ENCODE results near the gene ATG4B.
"Not testable (repeated sequence)": the region's sequence is repeated elsewhere in the genome, so short reads cannot be mapped to it uniquely, and the experiment has no call there.

The ATG4B gene

GRCh38 chr2:241640165-241640795, 2.8 kb downstream of the ATG4B start:
- no peak for DNase-seq

- no peak for DNase-seq
Observed at GRCh38 chr2:241641631-241642030, 4.1 kb downstream of the ATG4B start.

GRCh38 chr2:241645056-241645914, 7.8 kb downstream of the ATG4B start:
- no peak for DNase-seq

GRCh38 chr2:241645915-241646645, 8.6 kb downstream of the ATG4B start:
- DNase-seq, result no peak

- no peak for DNase-seq
Observed at GRCh38 chr2:241648453-241648852, 11.0 kb downstream of the ATG4B start.

GRCh38 chr2:241649404-241649803, 11.9 kb downstream of the ATG4B start:
- DNase-seq, result no peak

GRCh38 chr2:241649927-241650326, 12.4 kb downstream of the ATG4B start:
- no peak for DNase-seq

- DNase-seq, result no peak
Observed at GRCh38 chr2:241652142-241652541, 14.6 kb downstream of the ATG4B start.

- DNase-seq, result no peak
Observed at GRCh38 chr2:241652722-241653121, 15.2 kb downstream of the ATG4B start.

- no peak for DNase-seq
Observed at GRCh38 chr2:241653210-241653750, 15.8 kb downstream of the ATG4B start.

GRCh38 chr2:241654551-241654950, 17.1 kb downstream of the ATG4B start:
- DNase-seq, result no peak

GRCh38 chr2:241655516-241656189, 18.2 kb downstream of the ATG4B start:
- no peak for DNase-seq

GRCh38 chr2:241656190-241656741, 18.8 kb downstream of the ATG4B start:
- no peak for DNase-seq

- no peak for DNase-seq
Observed at GRCh38 chr2:241657786-241658254, 20.3 kb downstream of the ATG4B start.

GRCh38 chr2:241658296-241658695, 20.8 kb downstream of the ATG4B start:
- no peak for DNase-seq

GRCh38 chr2:241659150-241659739, 21.8 kb downstream of the ATG4B start:
- no peak for DNase-seq

- DNase-seq, result no peak
Observed at GRCh38 chr2:241660593-241661213, 23.2 kb downstream of the ATG4B start.

- not testable (repeated sequence) for DNase-seq
Observed at GRCh38 chr2:241662731-241663130, 25.2 kb downstream of the ATG4B start.

GRCh38 chr2:241665731-241666440, 28.4 kb downstream of the ATG4B start:
- no peak for DNase-seq

GRCh38 chr2:241666627-241667400, 29.3 kb downstream of the ATG4B start:
- no peak for DNase-seq

Measured in T-helper 9 cell (primary cell).